HG03196 (cell line): ENCODE data around the gene GPR148.
"Not testable (repeated sequence)": the region's sequence is repeated elsewhere in the genome, so short reads cannot be mapped to it uniquely, and the experiment has no call there.

Experiments
- ATAC-seq: cut with Tn5 transposase; IDR thresholded peaks from one replicate; pipeline ENCODE4 v1.9.1; 2021; ENCODE audit not compliant: unreplicated experiment

Gene GPR148, protein sequence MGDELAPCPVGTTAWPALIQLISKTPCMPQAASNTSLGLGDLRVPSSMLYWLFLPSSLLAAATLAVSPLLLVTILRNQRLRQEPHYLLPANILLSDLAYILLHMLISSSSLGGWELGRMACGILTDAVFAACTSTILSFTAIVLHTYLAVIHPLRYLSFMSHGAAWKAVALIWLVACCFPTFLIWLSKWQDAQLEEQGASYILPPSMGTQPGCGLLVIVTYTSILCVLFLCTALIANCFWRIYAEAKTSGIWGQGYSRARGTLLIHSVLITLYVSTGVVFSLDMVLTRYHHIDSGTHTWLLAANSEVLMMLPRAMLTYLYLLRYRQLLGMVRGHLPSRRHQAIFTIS

GRCh38 chr2:130728549-130729316 lies at the start of gene GPR148:
Gene GPR148, plus strand, starts transcription at chr2:130729070. Its CDS starts 82 bp downstream, at chr2:130729152.
- ATAC-seq, result no peak

DNA sequence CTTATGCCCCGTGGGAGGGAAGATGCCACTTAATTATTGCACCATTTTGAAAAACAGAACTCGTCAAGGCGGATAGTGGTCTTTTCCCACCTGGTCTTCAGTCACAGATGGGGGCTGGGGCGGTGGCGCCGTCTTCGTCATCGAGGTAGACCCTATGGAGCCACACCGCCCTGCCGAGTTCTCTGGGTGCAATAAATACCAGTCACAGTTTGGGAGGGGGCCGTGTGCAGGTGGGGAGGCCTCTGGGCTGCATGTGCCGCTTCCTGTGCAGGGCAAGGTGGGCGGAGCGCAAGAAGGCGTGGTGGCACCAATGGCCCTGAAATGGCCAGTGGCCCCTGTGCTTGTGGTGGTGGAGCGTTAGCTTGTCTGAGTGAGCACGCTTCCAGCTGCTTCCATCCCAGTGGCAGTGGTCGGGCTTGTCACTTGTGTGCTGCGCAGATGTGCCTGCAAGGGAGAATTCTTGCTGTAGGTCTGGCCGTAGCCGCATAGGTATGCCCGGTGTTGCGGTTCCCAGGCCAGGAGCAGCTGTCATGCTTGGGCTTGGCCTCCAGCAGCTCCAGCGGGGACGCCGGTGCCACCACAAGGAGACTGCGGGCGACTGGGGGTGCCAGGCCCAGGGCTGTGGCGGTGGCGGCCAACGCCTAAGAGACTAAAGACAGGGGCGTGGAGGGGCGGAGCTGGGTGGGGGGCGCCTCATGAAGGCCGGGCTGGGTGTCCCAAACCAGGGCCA lies 36.7 kb upstream of the GPR148 start:
- ATAC-seq, result not testable (repeated sequence)

GRCh38 chr2:130693474-130693873 lies 35.4 kb upstream of the GPR148 start:
- not testable (repeated sequence) for ATAC-seq

DNA sequence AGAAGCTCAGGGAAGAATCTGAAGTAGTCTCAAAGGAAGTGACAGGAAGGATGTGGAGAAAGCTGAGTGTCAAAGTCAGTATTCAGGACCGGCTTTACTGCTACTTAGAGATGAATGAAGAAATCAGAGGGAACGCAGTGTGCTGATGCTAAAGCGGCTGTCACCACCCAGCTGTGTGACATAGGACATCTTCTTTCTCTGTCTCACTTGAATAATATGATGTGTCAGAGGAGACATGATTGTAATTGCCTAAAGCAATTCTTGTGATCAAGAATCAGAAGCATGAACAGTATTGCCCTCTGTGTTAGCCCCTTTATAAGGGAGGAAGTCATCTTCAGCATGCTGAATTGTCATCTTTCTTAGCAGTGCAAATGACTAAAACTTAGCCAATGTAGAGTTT lies 25.6 kb upstream of the GPR148 start:
- ATAC-seq, result not testable (repeated sequence)

- ATAC-seq, result not testable (repeated sequence)
Observed at GRCh38 chr2:130714795-130715194, 14.1 kb upstream of the GPR148 start.

GRCh38 chr2:130720036-130720435 lies 8.8 kb upstream of the GPR148 start:
- ATAC-seq, result no peak

- no peak for ATAC-seq
Observed at GRCh38 chr2:130720528-130720927, 8.3 kb upstream of the GPR148 start.

GRCh38 chr2:130724455-130724854 lies 4.4 kb upstream of the GPR148 start:
- ATAC-seq, result no peak

GRCh38 chr2:130726614-130727180 lies 2.2 kb upstream of the GPR148 start:
- no peak for ATAC-seq

DNA sequence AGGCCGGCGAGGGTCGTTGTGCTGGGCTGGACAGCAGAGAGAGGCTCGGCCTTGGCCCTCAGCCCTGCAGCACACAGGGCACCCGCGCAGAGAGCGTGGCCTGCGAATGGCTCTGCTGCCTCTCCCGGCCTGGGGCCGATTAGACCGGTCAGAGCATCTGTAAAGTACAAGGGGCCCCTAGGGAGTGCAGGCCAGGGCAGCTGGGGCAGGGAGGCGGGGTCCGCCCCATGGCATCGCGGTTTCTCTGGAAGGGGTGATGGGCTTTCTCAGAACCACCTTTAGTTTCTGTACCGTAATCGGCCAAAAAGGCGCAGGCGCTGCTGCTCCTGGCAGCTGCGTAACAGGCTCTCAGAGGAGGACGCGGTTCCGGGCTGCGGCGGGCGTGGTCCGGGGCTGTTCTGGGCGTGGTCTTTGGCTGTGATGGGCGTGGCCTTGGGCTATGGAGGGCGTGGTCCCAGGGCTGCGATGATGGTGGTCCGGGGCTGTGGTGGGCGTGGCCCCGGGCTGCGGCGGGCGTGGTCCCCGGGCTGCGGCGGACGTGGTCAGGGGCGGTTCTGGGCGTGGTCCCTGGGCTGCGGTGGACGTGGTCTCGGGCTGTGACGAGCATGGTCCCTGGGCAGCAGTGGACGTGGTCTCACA lies 1.5 kb upstream of the GPR148 start:
- peak; percentile 89 for ATAC-seq

GRCh38 chr2:130728007-130728454 lies 839 bp upstream of the GPR148 start:
- peak; percentile 10 for ATAC-seq

DNA sequence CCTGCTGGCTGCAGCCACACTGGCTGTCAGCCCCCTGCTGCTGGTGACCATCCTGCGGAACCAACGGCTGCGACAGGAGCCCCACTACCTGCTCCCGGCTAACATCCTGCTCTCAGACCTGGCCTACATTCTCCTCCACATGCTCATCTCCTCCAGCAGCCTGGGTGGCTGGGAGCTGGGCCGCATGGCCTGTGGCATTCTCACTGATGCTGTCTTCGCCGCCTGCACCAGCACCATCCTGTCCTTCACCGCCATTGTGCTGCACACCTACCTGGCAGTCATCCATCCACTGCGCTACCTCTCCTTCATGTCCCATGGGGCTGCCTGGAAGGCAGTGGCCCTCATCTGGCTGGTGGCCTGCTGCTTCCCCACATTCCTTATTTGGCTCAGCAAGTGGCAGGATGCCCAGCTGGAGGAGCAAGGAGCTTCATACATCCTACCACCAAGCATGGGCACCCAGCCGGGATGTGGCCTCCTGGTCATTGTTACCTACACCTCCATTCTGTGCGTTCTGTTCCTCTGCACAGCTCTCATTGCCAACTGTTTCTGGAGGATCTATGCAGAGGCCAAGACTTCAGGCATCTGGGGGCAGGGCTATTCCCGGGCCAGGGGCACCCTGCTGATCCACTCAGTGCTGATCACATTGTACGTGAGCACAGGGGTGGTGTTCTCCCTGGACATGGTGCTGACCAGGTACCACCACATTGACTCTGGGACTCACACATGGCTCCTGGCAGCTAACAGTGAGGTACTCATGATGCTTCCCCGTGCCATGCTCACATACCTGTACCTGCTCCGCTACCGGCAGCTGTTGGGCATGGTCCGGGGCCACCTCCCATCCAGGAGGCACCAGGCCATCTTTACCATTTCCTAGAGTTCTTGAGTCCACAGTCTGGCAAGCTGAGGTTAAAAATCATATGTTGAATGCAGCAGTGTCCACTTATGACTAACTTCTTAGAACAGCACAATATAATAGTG lies 741 bp downstream of the GPR148 start:
- no peak for ATAC-seq

GRCh38 chr2:130732257-130732656 lies 3.4 kb downstream of the GPR148 start:
- not testable (repeated sequence) for ATAC-seq

GRCh38 chr2:130735200-130735599 lies 6.3 kb downstream of the GPR148 start:
- ATAC-seq, result no peak

- ATAC-seq, result no peak
Observed at GRCh38 chr2:130736487-130736886, 7.6 kb downstream of the GPR148 start.

- no peak for ATAC-seq
Observed at GRCh38 chr2:130737592-130737991, 8.7 kb downstream of the GPR148 start.

GRCh38 chr2:130740671-130741070 lies 11.8 kb downstream of the GPR148 start:
- ATAC-seq, result no peak

- no peak for ATAC-seq
Observed at GRCh38 chr2:130743278-130743677, 14.4 kb downstream of the GPR148 start.

- ATAC-seq, result no peak
Observed at GRCh38 chr2:130744287-130745117, 15.6 kb downstream of the GPR148 start.
